Measurements from ENCODE around the gene SUSD4. TPM values are rescaled to one million over a fixed set of nuclear protein-coding genes. Genes with fewer than 3 reads are reported as not detected.

The SUSD4 gene
- total RNA-seq, 2 donors from 2014 or later: 10.7 to 26.7 TPM

DNA sequence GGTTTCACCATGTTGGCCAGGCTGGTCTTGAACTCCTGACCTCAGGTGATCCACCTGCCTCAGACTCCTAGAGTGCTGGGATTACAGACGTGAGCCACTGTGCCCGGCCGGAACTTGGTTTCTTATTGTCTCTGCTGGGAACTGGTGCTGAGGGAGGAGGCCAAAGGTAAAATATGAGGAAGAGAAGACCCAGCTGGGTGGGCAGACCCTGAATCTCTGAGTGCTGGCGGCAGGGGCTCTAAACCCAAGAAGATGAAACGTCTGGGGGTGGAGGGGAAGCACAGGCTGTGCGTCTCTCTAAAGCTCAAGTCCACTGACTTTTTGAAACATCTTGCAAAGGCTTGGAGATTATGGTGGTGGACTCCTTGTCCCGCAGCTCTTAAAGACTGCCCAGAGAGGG lies 138.9 kb downstream of the SUSD4 start:
- Histone ChIP-seq H3K27ac (no peak overlapping the region), H3K4me3 (no peak overlapping the region), H3K9me3 (no peaks in the 10 kb centered on the region), H3K4me1 (replicated peaks) (no peaks in the 10 kb centered on the region), H3K36me3 (no peaks in the 10 kb centered on the region), H3K27me3 (replicated peaks; ENCODE audit: insufficient read depth) (no peaks in the 10 kb centered on the region)
- WGBS: 91% methylated on average over 7 of the region's 7 CpGs
- DNase-seq (ENCODE audit: low spot score): no peak
- TF ChIP-seq POLR2A (IDR thresholded peaks at IDR 0.05) (no peak), POLR2AphosphoS5 (IDR thresholded peaks at IDR 0.05) (no peak)
- TF ChIP-seq, protein P1, sequence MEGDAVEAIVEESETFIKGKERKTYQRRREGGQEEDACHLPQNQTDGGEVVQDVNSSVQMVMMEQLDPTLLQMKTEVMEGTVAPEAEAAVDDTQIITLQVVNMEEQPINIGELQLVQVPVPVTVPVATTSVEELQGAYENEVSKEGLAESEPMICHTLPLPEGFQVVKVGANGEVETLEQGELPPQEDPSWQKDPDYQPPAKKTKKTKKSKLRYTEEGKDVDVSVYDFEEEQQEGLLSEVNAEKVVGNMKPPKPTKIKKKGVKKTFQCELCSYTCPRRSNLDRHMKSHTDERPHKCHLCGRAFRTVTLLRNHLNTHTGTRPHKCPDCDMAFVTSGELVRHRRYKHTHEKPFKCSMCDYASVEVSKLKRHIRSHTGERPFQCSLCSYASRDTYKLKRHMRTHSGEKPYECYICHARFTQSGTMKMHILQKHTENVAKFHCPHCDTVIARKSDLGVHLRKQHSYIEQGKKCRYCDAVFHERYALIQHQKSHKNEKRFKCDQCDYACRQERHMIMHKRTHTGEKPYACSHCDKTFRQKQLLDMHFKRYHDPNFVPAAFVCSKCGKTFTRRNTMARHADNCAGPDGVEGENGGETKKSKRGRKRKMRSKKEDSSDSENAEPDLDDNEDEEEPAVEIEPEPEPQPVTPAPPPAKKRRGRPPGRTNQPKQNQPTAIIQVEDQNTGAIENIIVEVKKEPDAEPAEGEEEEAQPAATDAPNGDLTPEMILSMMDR (IDR thresholded peaks at IDR 0.05): no peak
- intact Hi-C loops (cut with DNase I): no loop called here

GRCh38 chr1:223224465-223224864 lies 139.5 kb downstream of the SUSD4 start:
- Histone ChIP-seq H3K4me3 (no peak overlapping the region), H3K27me3 (replicated peaks; ENCODE audit: insufficient read depth) (no peaks in the 10 kb centered on the region), H3K9me3 (no peaks in the 10 kb centered on the region), H3K4me1 (replicated peaks) (no peaks in the 10 kb centered on the region), H3K27ac (no peak overlapping the region), H3K36me3 (no peaks in the 10 kb centered on the region)
- TF ChIP-seq POLR2AphosphoS5 (IDR thresholded peaks at IDR 0.05) (no peak), POLR2A (IDR thresholded peaks at IDR 0.05) (no peak)
- TF ChIP-seq, protein P1 (IDR thresholded peaks at IDR 0.05): no peak
- DNase-seq (ENCODE audit: low spot score): no peak
- intact Hi-C loops (cut with DNase I): no loop called here
- 83% methylated on average over 13 of the region's 13 CpGs for WGBS

DNA sequence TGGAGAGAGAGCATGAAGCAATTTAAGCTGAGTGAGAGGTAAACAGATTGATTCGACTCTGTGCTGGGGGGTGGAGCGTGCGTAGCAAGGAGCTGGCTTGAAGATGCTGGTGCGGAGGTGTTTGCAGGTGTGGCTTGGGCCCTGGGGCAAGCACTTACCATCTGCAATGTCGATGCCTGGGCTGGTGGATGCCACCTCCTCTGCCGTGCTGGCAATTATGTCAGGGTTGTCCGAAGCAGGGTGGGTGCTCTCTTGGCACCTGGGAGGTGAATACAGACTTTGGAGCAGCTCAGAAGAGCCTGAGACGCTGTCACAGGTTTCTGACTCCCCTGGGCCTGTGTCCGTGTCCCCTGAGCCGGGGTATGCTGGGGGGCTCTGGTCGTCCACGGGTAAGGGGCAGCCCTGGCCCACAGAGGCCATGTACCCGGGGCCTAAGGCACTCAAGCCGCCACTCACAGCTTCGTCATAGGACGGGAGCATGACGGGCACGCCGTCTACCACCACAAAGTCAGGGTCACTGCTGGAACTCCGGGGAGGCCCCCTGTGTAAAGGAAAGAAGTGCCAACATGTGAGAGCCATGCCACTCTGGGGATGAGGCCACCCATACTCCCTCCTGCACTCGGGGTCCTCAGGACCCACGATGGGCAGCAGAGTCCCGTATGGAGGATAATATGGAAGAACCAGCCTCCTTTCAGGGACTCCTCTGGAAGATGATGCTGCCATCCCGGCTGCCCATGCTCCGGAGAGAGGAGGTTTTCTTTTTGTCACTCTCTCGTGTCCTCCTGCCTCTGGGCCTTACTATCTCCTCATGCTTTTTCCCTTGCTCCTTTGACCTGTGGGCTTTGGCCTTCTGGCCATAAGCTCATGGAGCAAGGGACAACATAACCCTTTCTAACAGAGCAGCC lies 140.6 kb downstream of the SUSD4 start:
- H3K4me3 ChIP-seq: no peak overlapping the region
- DNase-seq (ENCODE audit: low spot score): no peak
- H3K9me3 ChIP-seq: no peaks in the 10 kb centered on the region
- H3K27ac ChIP-seq: no peak overlapping the region
- no peaks in the 10 kb centered on the region for H3K4me1 ChIP-seq (replicated peaks)
- intact Hi-C loops (cut with DNase I): no loop called here
- H3K27me3 ChIP-seq (replicated peaks; ENCODE audit: insufficient read depth): no peaks in the 10 kb centered on the region
- 90% methylated on average over 26 of the region's 26 CpGs for WGBS
- H3K36me3 ChIP-seq: no peaks in the 10 kb centered on the region
- TF ChIP-seq POLR2A (IDR thresholded peaks at IDR 0.05) (no peak), POLR2AphosphoS5 (IDR thresholded peaks at IDR 0.05) (no peak)
- TF ChIP-seq, protein P1 (IDR thresholded peaks at IDR 0.05): no peak

DNA sequence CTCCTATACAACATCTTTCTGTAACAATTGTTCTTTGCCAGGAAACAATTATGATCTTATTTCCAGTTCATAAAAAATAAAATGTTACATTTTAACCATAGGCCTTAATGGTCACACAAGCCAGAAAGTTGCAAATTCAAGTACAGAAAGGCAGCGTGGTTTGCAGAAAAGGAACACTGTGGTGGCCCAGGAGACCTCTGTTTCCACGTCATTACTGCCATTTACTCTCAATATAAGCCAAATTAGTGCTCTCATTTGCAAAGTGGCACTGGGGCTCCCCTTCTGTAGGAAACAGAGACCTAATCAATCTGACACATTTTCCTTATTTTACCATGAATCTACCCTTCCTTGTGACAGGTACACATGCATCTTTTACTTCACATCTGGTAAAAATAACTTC lies 141.6 kb downstream of the SUSD4 start:
- no peaks in the 10 kb centered on the region for H3K4me1 ChIP-seq (replicated peaks)
- H3K4me3 ChIP-seq: no peak overlapping the region
- intact Hi-C loops (cut with DNase I): no loop called here
- no peak for TF ChIP-seq POLR2AphosphoS5 (IDR thresholded peaks at IDR 0.05)
- TF ChIP-seq, protein P1 (IDR thresholded peaks at IDR 0.05): no peak
- TF ChIP-seq POLR2A (IDR thresholded peaks at IDR 0.05): no peak
- H3K9me3 ChIP-seq: no peaks in the 10 kb centered on the region
- H3K27me3 ChIP-seq (replicated peaks; ENCODE audit: insufficient read depth): no peaks in the 10 kb centered on the region
- H3K36me3 ChIP-seq: no peaks in the 10 kb centered on the region
- no peak overlapping the region for H3K27ac ChIP-seq
- no peak for DNase-seq (ENCODE audit: low spot score)
- WGBS: 51% methylated on average over 2 of the region's 2 CpGs

- Histone ChIP-seq H3K36me3 (no peaks in the 10 kb centered on the region), H3K27ac (no peak overlapping the region), H3K4me3 (no peak overlapping the region), H3K27me3 (replicated peaks; ENCODE audit: insufficient read depth) (no peaks in the 10 kb centered on the region), H3K4me1 (replicated peaks) (no peaks in the 10 kb centered on the region), H3K9me3 (no peaks in the 10 kb centered on the region)
- TF ChIP-seq POLR2A (IDR thresholded peaks at IDR 0.05): no peak
- TF ChIP-seq, protein P1 (IDR thresholded peaks at IDR 0.05): no peak
- over 99% methylated on average over 8 of the region's 8 CpGs for WGBS
- intact Hi-C loops (cut with DNase I): no loop called here
- DNase-seq (ENCODE audit: low spot score): no peak
These were observed 142.3 kb downstream of the SUSD4 start for GRCh38 chr1:223221686-223222085.

All from prostate gland (tissue), 2 donors.